Cardiac septum (tissue), 1 donor: Measurements from ENCODE around the gene HPCAL1. TPM values are rescaled to one million over a fixed set of nuclear protein-coding genes. Genes with fewer than 3 reads are reported as not detected.

Source experiments
- DNase-seq: peaks from one replicate; pipeline ENCODE4 v3.0.0-alpha.2; 2020; ENCODE audit warnings: low spot score
- intact Hi-C: fragments of 100-400 bp; cut with DNase I; formaldehyde crosslinking; loops from one replicate; pipeline ENCODE4 v1.14.0; 2022
- total RNA-seq: library from RNA; stranded (reverse); fragmentation: NEBNext Ultra II Directional; extraction: Animal tissue kit (Norgen Biotek cat#: 25700); gene quantifications from one replicate; pipeline ENCODE4 v1.2.1, GENCODE V29; 2021
- donor health status: DM: no; HTN: no; CAD: no.

HPCAL1 gene
- total RNA-seq, 1 donor from 2014 or later: 21.6 TPM

DNA sequence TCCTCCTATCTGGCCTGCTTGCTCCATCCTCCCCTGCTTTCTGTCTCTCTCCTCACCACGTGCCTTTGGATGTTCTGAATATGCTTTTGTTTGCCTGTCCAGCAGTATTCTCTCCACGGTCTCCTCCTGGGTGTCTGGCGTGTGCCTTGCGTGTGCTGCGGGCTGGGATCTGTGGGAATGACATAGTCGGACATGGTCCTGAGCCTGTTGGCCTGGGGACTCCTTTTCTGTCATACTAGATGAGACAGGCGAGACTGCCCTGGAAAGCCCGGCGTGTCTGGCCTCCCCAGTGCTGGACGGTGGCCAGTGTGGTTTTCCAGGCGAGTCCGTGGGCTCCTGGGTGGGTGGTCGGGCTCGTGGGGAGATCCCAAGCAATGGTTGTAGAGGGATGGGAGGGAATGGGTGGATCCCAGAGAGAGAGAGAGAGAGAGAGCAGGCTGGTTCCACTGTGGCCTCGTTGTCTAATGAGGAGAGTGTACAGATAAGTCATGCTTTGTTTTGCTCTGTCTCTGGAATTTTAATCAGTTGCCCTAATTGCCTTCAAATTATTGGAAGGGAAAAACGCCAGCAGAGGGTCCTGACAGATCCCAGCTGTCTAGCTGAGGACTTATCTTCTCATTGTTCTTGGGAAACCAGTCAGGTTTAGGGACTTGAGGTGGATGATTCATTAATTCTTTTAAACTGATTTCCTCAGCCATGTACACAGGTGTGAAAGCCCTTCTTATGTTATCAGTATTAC, 58.3 kb downstream of the HPCAL1 start:
- intact Hi-C loops: no loop called here
- DNase-seq: no peak

DNA sequence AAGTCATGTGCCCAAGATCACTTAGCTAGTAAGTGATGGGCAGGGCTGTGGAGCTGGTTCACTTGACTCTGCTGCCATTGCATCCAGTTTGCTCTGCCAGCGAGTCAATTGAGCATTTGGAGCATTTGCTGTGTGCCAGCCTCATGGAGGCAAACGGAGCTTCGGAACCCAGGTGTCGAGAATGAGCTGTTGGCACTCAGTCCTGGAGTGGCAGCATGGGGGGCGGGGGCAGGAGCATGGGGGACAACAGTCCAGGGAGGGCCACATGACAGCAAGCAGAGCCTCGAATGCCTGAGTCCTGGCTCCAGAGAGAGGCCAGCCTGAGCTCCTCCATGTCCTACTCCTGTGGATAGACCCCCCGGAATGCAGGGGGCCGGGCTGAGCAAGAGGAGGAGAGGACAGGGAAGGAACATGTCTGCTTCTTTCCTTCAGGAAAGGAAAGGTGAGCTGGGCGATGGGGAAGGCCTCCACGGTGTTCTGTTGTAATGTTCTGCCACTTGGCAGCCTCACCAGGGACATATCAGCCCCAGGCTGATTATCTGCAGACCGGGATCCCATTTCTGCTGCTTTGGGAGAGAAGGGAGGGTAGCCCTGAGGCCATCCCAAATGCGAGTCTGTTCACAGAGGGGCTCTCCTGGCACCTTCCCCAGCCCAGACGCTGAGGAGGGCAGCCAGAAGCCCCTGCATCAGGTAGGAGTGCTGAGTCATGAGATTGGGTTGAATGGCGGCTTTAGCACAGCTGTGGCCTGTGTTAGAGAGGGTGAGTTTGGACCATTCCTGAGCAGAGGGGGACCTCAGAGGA, 59.6 kb downstream of the HPCAL1 start:
- intact Hi-C loops: no loop called here
- no peak for DNase-seq

GRCh38 chr2:10362898-10363454, 60.3 kb downstream of the HPCAL1 start:
- intact Hi-C loops: no loop called here
- no peak for DNase-seq

GRCh38 chr2:10363861-10364610, 61.3 kb downstream of the HPCAL1 start:
- no peak for DNase-seq
- intact Hi-C loops: no loop called here

- DNase-seq: no peak
- intact Hi-C loops: no loop called here
These were observed 62.7 kb downstream of the HPCAL1 start for GRCh38 chr2:10365412-10365811.

DNA sequence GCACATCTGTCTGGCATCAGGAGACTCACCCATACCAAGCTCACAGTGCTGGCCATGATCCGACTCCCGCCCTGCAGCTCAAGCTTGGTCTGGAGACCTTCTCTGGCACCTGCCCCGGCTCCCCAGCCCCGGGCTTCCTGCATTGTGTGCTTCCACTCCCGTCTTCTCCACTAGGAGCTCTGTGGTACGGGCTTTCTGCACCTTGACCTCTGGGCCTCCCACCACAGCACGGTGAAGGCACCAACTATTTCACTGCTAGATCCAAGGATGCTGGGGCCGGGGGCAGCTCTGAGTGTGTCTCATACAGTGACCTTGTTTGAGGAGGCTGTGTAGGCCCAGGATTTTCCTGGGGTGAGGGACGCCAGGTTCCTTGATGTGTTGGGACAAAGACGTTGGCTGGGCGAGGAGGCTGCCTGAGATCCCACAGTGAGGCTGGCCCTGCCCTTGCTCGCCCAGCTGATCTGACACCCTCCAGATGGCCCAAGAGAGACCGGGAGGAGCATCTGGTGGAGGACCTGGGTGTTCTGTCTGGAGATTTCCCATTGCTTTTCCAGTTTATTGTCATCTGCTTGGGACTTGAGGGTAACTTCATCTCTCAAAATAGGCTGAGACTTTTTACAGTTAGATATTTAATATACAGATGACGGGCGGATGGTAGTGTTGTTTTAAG, 64.0 kb downstream of the HPCAL1 start:
- no peak for DNase-seq
- intact Hi-C loops: no loop called here

DNA sequence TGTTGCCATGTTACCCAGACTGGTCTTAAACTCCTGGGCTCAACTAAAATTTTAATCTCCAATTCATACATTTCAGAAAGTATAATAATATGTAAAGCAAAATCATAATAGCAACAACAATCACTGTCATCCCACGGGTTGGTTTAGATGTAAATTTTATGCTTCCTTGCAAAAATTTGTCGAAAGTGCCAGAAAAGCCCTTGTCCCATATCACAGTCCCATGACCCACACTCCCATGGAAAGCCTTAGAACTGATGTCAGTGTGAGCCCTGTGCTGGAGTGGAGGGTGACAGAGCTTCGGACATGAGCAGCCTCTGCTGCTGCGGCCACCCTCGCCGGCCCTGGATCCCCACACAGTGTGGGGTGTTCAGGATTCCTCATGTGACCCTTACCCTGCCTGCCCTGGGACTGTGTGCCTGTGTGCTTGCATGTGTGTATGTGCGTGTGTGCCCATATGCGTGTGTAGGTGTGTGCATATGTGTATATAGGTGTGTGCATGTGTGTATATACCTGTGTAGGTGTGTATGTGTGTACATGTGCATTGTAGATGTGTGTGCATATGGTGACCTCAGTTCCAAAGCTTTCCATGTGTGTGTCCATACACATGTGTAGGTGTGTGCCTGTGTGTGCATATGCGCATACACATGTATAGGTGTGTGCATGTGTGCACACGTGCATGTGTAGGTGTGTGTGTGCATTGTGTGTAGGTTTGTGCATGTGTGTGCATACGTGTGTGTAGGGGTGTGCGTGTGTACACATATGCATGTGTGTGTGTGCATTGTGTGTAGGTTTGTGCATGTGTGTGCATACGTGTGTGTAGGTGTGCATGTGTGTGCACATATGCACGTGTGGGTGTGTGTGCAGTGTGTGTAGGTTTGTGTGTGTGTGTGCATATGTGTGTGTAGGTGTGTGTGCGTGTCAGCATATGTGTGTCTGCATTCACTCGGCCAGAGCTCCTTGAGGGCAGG, 65.1 kb downstream of the HPCAL1 start:
- DNase-seq: no peak
- intact Hi-C loops: no loop called here

DNA sequence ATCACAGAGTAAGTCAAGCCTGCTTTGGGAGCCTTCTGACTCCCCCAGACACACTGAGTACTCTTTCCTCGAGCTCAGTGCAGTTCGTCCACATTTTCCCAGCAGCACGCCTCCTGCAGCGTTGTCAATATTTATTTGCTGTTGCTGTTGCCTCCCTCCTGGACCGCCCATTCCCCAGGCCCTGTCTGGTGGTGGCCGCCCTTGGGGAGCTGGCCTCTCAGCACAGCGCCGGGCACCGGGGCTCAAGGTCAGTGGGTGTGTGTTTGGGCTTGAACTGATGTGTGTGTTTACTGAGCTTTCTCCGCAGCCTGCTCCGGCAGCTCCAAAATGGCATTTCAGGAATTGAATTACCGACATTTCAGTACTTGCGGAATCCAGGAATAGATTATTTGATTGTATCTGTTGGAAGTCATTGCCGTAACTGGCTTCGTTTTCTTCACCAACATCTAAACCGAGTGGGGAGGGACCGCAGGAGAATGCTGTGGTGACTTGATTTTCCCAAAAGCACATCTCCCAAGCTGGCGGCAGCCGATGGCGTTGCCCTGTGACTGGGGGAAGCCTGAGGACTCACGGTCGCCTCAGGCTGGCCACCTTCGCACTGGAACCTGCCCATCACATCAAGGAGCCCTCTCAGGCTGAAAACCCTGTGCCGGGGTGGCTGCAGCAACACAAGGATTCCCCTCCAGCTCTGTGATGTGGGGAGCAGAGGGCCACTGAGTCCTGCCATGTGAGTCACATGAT, 66.0 kb downstream of the HPCAL1 start:
- intact Hi-C loops: no loop called here
- DNase-seq: no peak

DNA sequence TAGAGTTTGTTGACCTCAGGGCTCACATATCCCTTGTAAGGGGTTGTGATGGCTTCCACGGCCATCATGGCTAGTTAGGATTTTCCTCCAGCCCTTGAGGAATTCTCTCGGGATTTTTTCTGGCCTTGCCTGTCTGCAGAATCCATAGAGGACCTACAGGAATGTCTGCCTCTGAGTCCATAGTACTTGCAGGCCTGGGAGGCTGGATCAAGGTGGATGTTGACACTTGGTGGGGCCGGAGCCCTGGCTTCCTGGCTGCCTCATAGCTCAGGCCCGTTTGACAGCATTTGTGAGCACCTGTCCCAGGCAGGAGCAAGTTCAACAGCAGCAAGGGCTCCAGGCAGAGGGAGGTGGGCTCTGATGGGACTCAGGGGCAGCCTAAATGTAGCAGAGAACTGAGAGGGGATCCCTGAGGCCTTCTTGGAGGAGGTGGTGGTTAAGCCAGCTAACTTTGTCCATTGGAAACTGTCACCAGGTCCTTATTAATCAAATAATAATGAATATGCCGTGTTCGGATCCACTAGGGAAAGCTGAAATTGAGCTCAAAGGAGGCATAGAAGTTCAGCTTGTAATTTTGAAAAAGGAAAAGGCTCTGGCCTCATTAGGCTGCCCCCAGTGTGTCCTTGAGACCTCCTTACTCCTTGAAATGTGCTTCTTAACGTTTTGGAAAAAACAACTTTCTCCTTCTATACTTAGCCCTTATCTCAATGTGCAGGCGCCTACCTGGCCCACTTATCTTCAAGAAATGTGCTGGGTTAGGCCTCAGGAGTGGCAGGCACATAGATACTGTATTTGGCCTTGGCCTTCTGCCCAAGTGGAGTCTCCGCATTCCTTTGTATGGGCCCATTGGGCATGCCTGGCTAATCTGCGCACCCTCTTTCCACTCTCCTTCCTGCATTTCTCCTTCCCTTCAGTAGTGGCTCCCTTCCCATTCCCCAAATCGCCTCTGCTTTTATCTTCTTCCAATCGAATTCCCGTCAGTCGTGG, 66.9 kb downstream of the HPCAL1 start:
- DNase-seq: no peak
- intact Hi-C loops: no loop called here

- no peak for DNase-seq
- intact Hi-C loops: no loop called here
These were observed 67.7 kb downstream of the HPCAL1 start for GRCh38 chr2:10370390-10370789.

DNA sequence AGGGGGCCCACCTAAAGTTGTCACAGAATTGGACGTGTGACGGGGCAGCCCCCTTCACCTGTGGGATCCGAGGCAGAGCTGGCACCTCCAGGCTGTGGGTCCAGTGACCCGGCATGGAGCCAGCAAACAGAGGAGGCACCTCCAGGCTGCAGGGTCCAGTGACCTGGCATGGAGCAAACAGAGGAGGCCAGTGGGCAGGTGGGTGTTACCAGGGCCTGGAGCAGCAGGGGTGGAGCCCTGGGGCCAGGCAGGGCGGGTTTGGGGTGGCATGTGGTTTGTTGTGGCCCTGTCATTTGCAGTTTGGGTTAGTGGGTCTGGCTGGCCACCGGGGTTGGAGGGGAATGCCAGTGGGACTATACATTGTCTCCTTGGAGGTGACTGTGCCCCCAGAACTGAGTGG, 68.2 kb downstream of the HPCAL1 start:
- DNase-seq: no peak
- intact Hi-C loops: no loop called here

GRCh38 chr2:10371441-10372196, 68.9 kb downstream of the HPCAL1 start:
- intact Hi-C loops: no loop called here
- DNase-seq: no peak

GRCh38 chr2:10372203-10372861, 69.6 kb downstream of the HPCAL1 start:
- DNase-seq: no peak
- intact Hi-C loops: no loop called here

GRCh38 chr2:10372862-10373240, 70.1 kb downstream of the HPCAL1 start:
- intact Hi-C loops: no loop called here
- DNase-seq: no peak

- DNase-seq: no peak
- intact Hi-C loops: no loop called here
These were observed 71.2 kb downstream of the HPCAL1 start for GRCh38 chr2:10373931-10374330.
